ENCODE data around the gene METTL21C.

The METTL21C gene

DNA sequence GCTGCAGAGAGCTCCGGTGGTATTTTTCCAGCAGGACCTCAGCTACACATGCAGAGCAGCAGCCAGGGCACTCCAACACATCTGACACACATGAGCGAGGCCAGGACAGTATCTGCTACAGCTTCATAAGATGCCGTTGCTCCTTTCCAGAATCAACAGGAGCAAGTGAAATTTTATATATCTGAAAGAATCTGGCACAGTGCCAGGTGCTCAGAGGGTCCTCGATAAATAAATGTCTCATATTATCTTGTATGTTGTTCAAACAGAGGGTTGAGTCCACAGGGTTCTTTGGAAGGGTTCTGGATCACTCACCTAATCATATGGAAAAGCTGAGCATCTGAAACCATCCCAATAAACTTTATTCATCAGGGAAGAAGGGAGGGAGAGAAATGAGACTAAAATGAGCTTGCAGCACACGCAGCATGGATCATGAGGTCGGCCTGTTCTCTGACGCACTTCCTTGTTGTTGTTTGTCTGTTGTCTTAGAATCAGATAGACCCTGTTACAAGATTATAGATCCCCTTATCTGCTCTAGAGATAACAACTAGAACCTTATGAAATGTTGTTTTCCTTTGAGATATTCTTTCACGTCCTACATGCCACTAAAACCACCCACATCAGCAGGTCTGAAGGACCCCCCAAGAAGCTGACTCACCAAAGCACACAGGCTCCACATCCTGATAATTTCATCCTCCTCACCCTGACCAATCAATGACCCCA lies 3.2 kb upstream of the METTL21C start:
- DNase-seq (ENCODE audit: low read depth in 2 of 2), result no peak

DNA sequence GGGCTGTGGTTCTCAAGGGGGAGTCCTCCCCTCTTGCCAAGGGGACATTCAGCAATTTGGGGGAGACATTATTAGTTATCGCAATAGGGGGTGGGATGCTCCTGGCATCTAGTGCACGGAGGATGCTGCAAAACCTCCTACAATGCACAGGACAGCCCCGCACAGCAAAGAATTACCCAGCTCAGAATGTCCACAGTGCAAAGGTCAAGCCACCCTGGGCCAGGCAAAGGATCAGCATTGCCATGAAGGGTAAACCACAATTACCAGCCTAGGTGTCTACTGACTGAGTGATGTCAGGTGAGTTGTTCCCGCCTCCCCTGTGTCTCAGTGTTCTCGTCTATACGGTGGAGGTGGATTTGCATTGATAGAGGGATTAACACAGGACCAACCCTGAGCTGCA lies 2.4 kb upstream of the METTL21C start:
- DNase-seq (ENCODE audit: low read depth in 2 of 2), result no peak

DNA sequence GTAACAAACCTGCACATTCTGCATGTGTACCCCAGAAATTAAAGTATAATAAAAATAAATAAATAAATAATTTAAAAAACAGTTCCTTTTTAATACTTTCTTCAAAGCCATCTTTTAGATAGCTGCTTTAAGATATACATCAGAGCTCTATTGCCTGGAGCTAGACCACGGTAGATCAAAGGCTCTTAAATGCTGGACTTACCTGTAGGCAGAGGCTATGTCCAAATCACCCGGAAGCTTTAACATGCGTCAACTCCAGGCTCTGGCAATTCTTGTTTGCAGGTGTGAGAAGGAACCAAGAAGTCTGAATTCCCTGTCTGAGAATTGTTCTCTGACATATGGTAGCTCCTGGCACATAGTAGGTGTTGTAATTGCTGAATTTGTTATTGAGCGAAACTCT lies 1.6 kb upstream of the METTL21C start:
- DNase-seq (ENCODE audit: low read depth in 2 of 2), result no peak

DNA sequence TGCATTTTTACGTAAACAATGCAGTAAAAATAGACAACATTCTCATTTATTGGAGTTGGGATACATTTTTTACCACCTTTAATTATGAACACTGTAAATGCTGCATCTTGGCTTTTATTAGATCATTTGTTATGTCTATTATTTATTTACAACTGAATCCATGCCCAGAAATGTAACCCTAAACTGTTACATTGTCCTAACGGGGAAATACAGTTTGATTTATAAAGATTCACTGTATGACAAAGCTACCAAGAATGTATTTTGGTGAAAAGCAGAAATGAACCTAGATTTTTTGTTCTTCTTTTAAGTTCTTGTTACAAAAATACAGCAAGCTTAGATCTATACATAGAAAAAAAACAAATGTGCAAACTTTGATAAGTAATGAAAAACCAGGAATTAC lies 1.1 kb downstream of the METTL21C start:
- DNase-seq (ENCODE audit: low read depth in 2 of 2), result no peak

DNA sequence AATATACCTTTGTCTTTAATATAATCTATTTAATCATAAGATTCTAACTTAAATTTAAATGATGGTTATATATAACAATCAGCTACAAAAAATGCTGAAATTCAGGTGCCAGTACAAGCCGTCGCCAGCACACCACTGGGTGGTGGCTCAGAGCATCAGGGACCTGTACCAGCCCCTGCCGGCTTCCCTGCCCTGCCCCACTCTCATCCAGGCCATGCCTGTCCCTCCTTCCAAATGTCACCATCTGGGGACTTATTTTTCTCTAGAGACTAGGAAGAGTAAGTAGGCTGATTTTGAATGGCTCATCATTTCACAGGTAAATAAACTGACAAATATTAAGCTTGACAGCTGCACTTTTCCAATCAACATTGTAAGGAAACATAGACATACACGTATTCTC lies 1.6 kb downstream of the METTL21C start:
- DNase-seq (ENCODE audit: low read depth in 2 of 2), result no peak

DNA sequence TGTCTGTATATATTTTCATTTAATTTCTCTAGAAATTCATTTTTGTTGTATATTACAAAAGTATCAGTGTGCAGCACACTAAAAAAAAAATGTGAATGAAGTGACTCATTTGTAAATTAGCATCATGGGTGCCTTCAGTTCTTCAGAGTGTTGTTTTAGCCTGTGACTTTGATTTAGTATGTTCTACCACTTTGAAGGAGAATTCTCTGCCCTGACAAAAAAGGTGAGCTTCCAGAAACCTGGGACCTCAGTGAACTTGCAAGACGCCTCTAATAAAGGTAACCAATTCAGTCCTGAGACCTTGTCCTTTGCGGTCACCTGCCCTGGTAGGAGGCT lies 2.4 kb downstream of the METTL21C start:
- DNase-seq (ENCODE audit: low read depth in 2 of 2), result no peak

DNA sequence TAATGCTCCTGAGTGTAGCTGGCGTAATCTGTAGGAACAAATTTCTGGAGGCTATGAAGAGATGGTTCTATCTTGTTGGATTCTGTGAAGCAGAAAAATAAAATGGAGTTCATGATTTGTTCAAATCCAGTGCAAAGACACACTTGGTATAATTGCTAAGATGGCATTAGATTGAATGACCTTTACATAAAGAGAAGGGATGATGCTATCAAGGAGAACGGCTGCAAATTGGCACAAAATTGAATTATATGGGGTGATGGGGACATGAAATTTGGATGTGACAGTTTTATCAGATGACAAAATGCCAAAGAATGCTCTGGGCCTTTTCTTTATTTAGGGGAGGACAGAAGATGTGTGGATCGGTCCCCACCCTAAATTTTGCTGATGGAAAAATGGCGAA lies 4.0 kb downstream of the METTL21C start:
- no peak for DNase-seq (ENCODE audit: low read depth in 2 of 2)

DNA sequence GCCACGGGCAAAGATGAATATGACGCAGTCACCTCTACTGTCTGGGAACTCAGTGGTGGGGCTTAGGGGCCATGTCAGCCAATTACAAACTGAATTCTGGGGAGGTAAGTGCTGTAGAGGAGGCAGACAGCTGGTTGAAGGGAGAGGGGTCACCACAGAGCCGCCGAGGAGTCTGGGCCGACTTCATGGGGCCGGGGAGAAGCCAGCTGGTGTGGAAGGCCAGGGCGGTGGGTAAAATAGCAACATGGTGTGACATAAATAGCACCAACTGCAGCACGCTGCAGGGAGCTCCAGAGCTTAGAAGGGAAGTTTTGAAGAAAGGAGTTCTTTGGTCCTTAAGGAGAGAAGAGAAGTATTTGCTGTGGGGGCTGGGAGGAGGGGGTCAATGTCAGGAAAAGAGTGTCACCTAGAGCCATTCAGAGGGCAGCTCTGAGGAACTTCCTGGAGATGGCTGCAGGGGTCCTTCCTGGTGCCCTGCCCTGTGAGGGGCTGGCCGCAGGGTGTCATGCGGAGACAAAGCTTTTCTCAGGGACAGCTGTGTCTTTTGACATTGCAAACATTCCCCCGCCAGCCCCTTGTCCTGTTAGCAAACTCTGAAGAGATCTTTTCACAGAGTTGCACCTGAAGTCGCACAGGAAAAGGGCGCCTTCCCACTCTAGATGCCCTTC lies 6.4 kb downstream of the METTL21C start:
- DNase-seq (ENCODE audit: low read depth in 2 of 2), result no peak

DNA sequence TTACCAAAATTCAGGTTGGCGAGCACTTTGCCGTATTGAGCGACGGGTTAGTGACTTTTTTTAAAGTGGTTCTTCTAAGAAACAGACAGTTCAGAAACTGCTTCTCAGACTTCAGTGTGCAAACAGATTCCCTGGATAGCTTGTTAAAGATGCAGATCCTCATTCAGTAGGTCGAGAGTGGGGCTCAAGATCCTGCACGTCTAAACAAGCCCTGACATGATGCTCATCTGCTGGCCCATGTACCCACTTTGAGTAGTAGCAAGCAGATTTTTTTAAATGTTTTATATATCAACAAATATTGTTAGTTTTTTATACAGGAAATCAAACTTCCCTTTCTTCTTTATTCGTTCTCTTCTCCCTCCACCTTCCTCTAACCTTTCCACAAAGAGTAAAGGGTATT lies 7.3 kb downstream of the METTL21C start:
- no peak for DNase-seq (ENCODE audit: low read depth in 2 of 2)

DNA sequence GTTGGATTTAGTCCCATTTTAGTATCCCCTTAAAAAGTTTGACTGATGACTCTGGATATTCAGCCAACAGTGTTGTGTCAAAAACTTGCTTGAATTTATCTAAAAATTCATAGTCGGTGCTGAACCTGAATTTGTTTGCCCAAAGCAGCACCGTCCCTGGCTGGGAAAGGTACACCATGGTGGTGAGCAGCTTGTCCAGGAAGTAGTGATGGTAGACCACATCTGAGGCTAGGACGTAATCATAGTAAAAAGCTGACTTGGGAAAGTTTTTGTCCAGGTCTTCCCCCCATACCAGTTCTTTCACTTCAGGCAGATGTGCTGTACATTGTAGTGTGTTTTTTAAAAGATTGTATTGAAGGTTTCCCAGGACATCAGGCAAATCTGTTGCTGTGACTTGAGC lies 8.8 kb downstream of the METTL21C start:
- no peak for DNase-seq (ENCODE audit: low read depth in 2 of 2)

DNA sequence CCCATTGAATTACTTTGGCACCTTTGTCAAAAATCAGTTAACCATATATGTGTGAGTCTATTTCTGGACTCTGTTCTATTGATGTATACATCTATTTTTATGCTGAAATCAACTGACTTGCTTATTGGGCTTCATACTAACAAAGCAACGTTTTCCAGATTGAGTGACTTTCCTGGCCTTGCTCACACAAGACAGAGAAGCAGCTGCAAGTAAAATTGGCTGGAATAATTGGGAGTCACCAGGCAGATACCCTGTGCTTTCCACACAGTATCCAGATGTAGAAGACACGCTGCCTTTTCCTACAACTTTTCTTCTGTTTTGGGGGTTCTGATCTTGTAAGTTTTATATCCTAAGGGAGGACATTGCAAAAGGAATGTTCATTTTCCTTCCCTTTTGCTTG lies 11.2 kb downstream of the METTL21C start:
- DNase-seq (ENCODE audit: low read depth in 2 of 2), result no peak

DNA sequence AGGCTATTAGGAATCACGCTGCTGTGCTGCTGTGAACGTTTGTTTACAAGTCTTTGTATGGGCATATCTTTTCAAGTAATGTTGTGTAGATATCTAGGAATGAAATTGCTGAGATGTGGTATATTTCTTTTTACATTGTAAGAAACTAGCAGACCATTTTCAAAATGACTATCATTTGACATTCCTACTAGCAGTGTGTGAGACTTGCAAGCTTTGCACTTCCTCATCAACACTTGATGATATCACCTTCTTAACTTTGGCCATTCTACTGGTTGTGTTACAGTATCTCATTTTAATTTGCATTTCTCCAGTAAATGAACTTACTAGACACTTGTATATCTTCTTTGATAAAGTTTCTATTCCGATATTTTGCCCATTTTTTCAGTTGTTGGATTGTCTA lies 12.1 kb downstream of the METTL21C start:
- no peak for DNase-seq (ENCODE audit: low read depth in 2 of 2)

DNA sequence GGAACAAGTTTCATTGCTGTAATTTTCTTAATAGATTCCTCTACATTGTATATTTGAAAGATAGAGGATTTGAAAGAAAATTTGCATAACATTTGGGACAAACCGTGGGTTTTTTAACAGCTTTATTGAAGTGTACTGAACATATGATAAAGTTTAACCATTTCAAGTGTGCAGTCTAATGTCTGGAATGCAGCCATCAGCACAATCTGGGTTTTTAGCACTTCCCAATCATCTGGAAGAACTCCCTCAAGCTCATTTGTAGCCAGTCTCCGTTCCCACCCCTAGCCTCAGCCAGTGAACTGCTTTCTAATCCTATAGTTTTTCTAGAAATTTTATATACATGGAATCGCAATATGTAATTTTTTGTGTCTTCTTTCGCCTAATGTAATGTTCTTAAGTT lies 12.6 kb downstream of the METTL21C start:
- DNase-seq (ENCODE audit: low read depth in 2 of 2), result no peak

DNA sequence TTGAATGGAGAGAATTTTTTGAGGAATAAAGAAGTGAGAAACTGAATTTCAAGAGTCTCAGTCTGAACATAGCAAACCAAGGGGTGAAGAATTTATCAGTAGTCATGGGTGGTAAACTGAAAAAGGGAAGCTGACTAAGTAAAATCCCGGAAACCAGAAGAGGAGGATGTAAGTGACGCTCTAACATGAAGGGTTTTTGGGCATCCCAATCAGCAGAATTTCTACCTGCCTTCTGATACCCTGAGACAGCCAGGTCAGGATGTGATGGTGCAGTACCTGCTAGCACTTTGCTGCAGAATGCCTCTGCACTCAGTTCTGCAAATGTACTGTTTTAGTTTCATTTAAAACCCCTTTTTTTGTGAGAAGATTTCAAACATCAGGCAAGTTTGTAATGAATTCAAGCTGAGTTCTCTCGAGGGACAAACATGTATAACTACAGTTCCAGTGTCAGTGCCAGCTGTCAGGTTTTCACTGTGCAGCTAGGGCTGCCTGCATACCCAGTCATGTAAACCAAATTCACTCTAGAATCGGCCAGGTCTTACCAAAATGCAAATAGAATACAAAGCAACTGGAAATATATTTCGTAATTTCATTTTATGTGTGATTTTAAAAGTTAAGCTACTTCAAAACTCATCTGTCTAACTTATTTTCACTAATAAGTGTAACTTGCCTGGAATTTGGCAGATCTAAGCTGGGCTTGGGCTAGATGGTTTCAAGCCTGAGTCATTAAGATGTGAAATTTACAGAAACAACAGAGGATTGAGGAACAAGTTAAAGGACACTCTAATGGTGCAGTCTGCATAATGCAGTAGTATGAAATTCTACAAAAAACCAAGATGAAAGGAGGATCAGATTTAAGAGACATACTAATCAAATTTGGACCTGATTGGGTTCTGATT lies 13.8 kb downstream of the METTL21C start:
- DNase-seq (ENCODE audit: low read depth in 2 of 2), result no peak

DNA sequence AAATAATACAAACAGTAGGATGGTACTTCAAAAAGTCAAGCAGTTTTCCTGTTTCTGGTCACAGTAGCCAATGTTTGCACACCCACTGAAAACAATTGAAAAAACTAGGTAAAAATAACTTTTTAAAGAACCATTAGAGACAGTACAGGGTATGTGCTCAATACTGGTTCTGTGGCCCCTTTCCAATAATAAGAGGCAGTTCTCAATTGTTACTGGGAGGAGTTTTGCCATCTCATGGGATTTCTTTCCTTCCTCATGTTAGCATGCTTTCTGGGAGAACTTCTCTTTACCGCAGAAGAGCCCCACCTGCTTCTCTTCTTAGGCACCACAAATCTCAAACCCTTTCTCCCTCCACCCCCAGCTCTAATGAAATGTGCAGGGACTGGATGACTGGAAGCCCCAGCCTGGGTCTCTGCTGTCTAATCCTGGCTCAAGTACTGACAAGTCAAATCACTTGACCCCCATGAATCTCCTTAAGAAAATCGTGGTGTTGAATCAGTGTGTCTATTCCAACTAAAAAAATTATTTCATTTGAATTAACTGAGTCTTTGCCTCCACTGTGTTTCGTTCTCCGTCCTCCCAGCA lies 14.6 kb downstream of the METTL21C start:
- no peak for DNase-seq (ENCODE audit: low read depth in 2 of 2)

DNA sequence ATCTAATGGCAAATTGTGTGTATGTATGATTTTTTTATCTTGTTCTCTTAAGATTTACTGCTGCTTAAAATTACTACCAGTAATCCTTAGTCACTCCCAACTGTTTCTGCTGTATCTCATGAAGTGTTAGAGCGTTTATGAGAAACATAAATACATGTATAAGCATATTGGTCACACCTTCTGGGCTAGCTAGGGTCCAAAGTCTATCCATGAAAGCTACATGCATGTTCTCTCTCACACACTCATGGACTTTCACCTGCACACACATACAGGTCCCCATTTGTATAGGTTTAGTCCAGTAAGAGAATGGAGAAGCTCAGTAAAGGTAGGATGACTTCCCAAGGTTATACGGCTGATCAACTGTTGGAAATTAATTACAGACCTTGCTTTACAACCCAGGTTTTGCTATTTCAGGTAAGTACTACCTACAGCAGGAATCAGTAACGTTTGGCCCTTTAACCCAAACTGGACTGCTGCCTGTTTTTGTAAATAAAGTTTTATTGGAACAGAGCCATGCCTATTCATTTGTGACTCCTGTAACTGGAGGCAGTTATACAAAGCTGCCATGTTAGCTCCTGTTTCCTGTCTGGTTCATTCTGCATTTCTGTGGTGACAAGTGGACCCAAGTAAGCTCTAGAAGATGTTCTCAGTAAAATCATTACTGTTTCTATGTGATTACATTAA lies 15.3 kb downstream of the METTL21C start:
- no peak for DNase-seq (ENCODE audit: low read depth in 2 of 2)

DNA sequence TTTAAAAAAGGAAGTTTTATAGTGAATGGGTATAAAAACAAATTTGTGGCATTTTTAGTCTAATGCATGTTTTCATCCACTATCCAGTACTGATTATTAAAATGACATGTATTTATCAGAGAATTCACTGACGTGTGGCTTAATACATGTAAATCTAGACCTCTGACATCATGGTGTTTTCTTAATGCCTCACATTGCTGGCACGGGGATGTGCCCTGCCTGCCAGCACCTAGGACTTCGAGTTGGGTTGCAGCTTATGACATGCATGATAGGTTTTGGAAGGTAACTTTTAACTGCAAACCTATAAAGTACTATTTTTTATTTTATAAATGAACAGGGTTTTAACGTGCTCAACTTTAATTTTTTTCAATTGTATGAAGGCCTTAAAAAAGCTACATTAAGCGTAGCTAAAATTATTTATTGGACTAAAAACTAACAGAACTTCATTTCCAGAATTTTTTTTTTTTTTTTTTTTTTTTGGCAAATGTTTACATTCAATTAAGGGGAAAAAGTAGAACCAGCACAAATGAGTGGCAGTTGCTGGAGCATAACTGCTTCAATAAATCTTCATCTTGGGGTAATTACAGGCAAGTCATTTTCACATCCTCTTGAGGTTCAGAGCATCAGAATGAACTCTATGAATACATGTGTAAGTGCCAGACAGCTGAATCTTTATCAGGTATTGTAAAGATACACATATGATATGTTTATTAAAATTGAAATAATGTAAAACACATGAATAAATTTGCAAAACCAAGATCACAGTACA lies 16.3 kb downstream of the METTL21C start:
- no peak for DNase-seq (ENCODE audit: low read depth in 2 of 2)

DNA sequence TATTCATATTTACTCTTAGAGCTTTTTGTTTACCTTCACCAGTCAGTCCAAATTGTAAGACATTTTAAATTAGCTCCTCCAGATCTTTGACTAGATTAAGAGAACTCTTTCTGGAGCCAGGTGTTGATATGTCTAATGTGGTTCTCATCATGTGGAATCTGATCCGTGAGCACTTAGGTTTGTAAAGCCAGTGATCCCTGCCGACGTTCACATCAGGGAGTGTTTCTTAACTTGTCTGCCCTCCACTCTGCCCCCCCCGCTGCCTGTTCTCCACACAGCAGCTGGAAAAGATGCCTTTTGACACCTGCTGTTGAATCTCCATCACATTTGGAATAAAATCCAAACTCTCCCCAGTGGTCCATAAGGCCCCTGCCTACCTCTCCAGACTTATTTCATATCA lies 17.7 kb downstream of the METTL21C start:
- no peak for DNase-seq (ENCODE audit: low read depth in 2 of 2)

DNA sequence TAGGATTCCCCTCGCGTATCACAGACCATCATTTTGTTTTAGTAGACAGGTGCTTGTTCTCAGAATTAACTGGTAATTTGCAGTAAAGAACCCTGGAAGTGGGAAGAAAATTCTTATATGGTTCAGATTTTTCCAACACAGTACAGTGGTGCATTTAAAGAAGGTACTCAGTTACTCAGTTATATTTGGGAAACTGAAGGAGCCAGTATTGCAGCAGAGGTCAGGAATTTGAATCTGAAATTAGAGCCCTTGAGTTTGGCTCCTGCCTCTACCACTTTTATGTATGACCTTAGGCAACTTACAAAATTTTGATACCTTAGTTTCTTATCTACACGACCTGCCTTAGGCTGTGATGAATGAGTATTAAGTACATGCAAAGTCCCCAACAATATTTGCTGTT lies 19.7 kb downstream of the METTL21C start:
- DNase-seq (ENCODE audit: low read depth in 2 of 2), result no peak

DNA sequence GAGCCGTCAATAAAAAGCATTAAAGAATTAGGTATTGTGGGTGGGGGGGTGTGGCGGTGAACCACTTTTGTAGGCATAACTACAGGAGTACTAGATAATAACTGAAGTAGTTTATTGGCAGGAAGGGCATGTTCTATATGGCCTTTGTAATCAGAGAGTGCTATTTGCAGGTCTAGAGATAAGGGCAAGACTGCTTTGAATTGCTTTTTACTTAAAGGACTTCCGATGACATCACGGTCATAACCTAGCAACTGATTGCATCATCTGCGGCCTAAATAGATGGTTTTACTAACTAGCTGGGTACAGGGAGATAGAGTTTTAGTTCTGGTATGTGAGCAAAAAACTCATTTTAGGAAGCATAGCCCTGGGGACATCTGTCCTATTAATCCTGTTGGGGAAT lies 24.7 kb downstream of the METTL21C start:
- no peak for DNase-seq (ENCODE audit: low read depth in 2 of 2)

DNA sequence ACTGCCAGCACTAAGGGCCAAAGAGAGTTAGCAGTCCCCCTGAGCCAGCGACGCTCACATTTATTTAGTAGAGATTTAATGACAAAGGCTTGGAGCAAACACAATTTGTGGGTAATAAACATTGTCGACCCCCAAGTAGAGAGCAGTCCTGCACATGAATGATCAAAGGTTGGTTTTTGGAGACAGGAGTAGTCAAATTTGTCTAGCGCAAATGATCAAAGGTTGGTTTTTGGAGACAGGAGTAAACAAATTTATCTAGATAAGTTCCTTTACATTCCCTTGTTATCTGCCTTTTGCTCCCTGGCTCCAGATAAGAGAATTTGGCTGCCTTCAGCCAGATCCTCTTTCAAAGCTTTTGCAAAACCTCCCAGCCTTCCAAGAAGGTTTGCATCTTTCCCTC lies 26.9 kb downstream of the METTL21C start:
- DNase-seq (ENCODE audit: low read depth in 2 of 2), result no peak
